Mesendoderm (in vitro differentiated cells): ENCODE measurements around the gene FBXL20.
"Not testable (repeated sequence)": the region's sequence is repeated elsewhere in the genome, so short reads cannot be mapped to it uniquely, and the experiment has no call there.

Experiments used
- DNase-seq: peaks from one replicate; pipeline ENCODE4 v3.0.0; 2013
- H2AK5ac ChIP-seq: 2 replicates; pipeline ENCODE4 v1.6.1; 2013; ENCODE audit warnings: low read length, inconsistent platforms
- H2BK120ac ChIP-seq: 2 replicates; pipeline ENCODE4 v1.6.1; 2013; ENCODE audit warnings: low read depth, mild to moderate bottlenecking, low read length, moderate library complexity, mixed read lengths
- H2BK15ac ChIP-seq: replicated peaks from 2 replicates; pipeline ENCODE4 v1.6.1; 2013; ENCODE audit warnings: low read depth, mild to moderate bottlenecking, moderate library complexity
- H2BK5ac ChIP-seq: 2 replicates; pipeline ENCODE4 v1.6.1; 2013; ENCODE audit warnings: low read length, inconsistent platforms
- H3K18ac ChIP-seq: 2 replicates; pipeline ENCODE4 v1.6.1; 2013; ENCODE audit warnings: mild to moderate bottlenecking, low read length, mixed read lengths
- H3K23ac ChIP-seq: one replicate; pipeline ENCODE4 v1.6.1; 2013; ENCODE audit warnings: low read length
- H3K27ac ChIP-seq: 2 replicates; pipeline ENCODE4 v1.5.1; 2013; ENCODE audit warnings: low read depth, mild to moderate bottlenecking, inconsistent platforms, low read length, moderate library complexity
- H3K27me3 ChIP-seq: 2 replicates; pipeline ENCODE4 v1.6.1; 2013; ENCODE audit warnings: low read length, control low read depth, mild to moderate bottlenecking, inconsistent platforms; ENCODE audit not compliant: insufficient read depth, poor library complexity
- H3K36me3 ChIP-seq: 2 replicates; pipeline ENCODE4 v1.6.1; 2013; ENCODE audit warnings: low read length, inconsistent platforms; ENCODE audit not compliant: control insufficient read depth, insufficient read depth
- H3K4ac ChIP-seq: one replicate; pipeline ENCODE4 v1.6.1; 2013; ENCODE audit warnings: low read depth, mild to moderate bottlenecking, low read length, moderate library complexity
- H3K4me1 ChIP-seq: 2 replicates; pipeline ENCODE4 v1.6.1; 2013; ENCODE audit warnings: low read depth, low read length, inconsistent platforms; ENCODE audit not compliant: control insufficient read depth
- H3K4me2 ChIP-seq: 2 replicates; pipeline ENCODE4 v1.6.1; 2013; ENCODE audit warnings: low read length
- H3K4me3 ChIP-seq: 2 replicates; pipeline ENCODE4 v1.5.1; 2013; ENCODE audit warnings: mild to moderate bottlenecking, low read length
- H3K56ac ChIP-seq: one replicate; pipeline ENCODE4 v1.6.1; 2013; ENCODE audit warnings: low read length
- H3K79me1 ChIP-seq: 2 replicates; pipeline ENCODE4 v1.6.1; 2013; ENCODE audit warnings: low read length, inconsistent platforms
- H3K79me2 ChIP-seq: 2 replicates; pipeline ENCODE4 v1.6.1; 2013; ENCODE audit warnings: mild to moderate bottlenecking, low read length; ENCODE audit not compliant: control insufficient read depth, insufficient read depth
- H3K9ac ChIP-seq: 2 replicates; pipeline ENCODE4 v1.6.1; 2013; ENCODE audit warnings: low read length, inconsistent platforms
- H4K5ac ChIP-seq: one replicate; pipeline ENCODE4 v1.6.1; 2013; ENCODE audit warnings: low read length
- H4K8ac ChIP-seq: one replicate; pipeline ENCODE4 v1.6.1; 2013; ENCODE audit warnings: low read depth, mild to moderate bottlenecking, control low read depth, low read length, moderate library complexity
- WGBS: extraction: QIAGEN DNeasy Blood & Tissue Kit; methylation state at CpG from one replicate; pipeline ENCODE4 v1.1.7; 2013; ENCODE audit warnings: low lambda C conversion rate, missing lambda C conversion rate; ENCODE audit not compliant: insufficient coverage; ENCODE audit errors: extremely low coverage; 5-methylcytosine and 5-hydroxymethylcytosine counted together

The FBXL20 gene

DNA sequence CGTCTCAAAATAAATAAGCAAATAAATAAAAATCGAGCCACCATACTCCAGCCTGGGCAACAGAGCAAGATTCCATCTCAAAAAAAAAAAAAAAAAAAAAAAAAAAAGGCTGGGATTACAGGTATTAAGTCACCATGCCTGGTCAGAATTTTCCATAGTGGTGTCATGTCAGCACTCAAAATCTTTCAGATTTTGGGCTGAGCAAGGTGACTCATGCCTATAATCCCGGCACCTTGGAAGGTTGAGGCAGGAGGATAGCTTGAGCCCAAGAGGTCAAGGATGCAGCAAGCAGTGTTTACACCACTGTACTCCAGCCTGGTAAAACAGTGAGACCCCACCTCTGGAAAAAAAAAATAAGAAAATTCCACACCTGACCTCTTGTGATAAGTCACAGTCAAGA, 52.2 kb downstream of the FBXL20 start:
- H3K23ac ChIP-seq, result no peak overlapping the region
- no peak overlapping the region for H2BK5ac ChIP-seq
- H2BK15ac ChIP-seq, result no peak overlapping the region
- no peaks in the 10 kb centered on the region for H3K79me2 ChIP-seq
- H3K4ac ChIP-seq, result no peak overlapping the region
- no peak overlapping the region for H3K18ac ChIP-seq
- no peak overlapping the region for H4K5ac ChIP-seq
- DNase-seq, result no peak
- no peaks in the 10 kb centered on the region for H3K4me1 ChIP-seq
- H2AK5ac ChIP-seq, result no peak overlapping the region
- H3K27ac ChIP-seq, result no peak overlapping the region
- H3K56ac ChIP-seq, result no peak overlapping the region
- H3K4me3 ChIP-seq, result no peak overlapping the region
- no peak overlapping the region for H3K4me2 ChIP-seq
- no peaks in the 10 kb centered on the region for H3K27me3 ChIP-seq
- H4K8ac ChIP-seq, result no peak overlapping the region
- WGBS, result no CpG with 5 or more reads among the region's 3 CpGs
- no peaks in the 10 kb centered on the region for H3K79me1 ChIP-seq
- no peak overlapping the region for H3K9ac ChIP-seq
- H2BK120ac ChIP-seq, result no peak overlapping the region
- no peaks in the 10 kb centered on the region for H3K36me3 ChIP-seq

DNA sequence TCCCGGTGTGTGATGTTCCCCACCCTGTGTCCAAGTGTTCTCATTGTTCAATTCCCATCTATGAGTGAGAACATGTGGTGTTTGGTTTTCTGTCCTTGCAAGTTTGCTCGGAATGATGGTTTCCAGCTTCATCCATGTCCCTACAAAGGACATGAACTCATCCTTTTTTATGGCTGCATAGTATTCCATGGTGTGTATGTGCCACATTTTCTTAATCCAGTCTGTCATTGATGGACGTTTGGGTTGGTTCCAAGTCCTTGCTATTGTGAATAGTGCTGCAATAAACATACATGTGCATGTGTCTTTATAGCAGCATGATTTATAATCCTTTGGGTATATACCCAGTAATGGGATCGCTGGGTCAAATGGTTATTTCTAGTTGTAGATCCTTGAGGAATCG, 54.6 kb downstream of the FBXL20 start:
- not testable (repeated sequence) for H3K56ac ChIP-seq, DNase-seq, H3K27ac ChIP-seq, H3K9ac ChIP-seq, H3K79me2 ChIP-seq, H3K27me3 ChIP-seq, H3K4me2 ChIP-seq, H2BK5ac ChIP-seq, H3K4me1 ChIP-seq, H3K79me1 ChIP-seq, H3K4ac ChIP-seq, H4K8ac ChIP-seq, H3K18ac ChIP-seq, H2AK5ac ChIP-seq, H2BK120ac ChIP-seq, H2BK15ac ChIP-seq, H4K5ac ChIP-seq, H3K4me3 ChIP-seq, H3K36me3 ChIP-seq, H3K23ac ChIP-seq
- WGBS, result no CpG with 5 or more reads among the region's 5 CpGs

DNA sequence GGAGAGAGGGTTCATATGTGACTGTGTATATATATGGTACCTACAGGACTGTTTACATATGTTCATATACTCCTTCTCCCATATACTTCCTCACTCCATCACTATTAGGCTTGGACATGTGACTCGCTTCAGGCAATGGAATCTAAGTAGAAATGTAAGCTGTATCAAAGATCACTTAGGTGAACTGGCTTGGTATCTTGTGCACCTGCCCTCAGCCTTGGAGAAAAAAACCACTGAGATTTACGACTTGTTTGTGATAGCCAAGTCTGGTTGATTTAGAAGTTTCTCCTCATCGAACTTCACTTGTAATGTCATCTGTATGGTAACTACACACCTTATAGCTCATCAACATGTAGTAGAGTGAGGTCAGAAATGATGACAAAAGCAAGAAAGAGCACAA, 59.9 kb downstream of the FBXL20 start:
- H3K79me1 ChIP-seq, result no peaks in the 10 kb centered on the region

DNA sequence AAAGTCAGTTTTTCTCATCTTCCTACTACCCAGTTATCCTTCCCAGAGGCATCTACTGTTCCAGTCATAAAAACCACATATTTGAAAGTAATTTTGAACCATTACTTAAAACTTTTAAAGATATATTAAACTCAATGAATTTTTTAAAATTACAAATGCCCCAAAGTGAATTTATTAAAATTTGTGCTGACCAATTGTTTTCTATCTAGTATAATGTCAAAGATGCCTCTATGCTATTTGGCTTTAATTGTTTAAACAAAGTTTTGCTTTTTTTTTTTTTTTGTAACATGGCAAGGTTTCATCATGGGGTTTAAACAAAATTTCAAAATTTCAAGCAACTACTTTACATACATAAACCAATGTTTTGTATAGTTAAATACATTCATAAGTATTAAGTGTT, 60.7 kb downstream of the FBXL20 start:
- no peak overlapping the region for H3K18ac ChIP-seq

More for the DNA sequence above, 59.9 kb downstream of the FBXL20 start:
- Histone ChIP-seq H3K36me3 (no peaks in the 10 kb centered on the region), H3K23ac (no peak overlapping the region), H3K18ac (no peak overlapping the region), H3K4ac (no peak overlapping the region), H3K79me2 (no peaks in the 10 kb centered on the region), H3K27ac (no peak overlapping the region), H3K27me3 (peaks cover 2% of the 10 kb centered on the region), H2BK15ac (no peak overlapping the region), H3K9ac (no peak overlapping the region), H4K8ac (no peak overlapping the region), H3K4me2 (no peak overlapping the region), H2BK120ac (no peak overlapping the region), H3K4me1 (no peaks in the 10 kb centered on the region), H2BK5ac (no peak overlapping the region), H3K4me3 (no peak overlapping the region), H3K56ac (no peak overlapping the region), H2AK5ac (no peak overlapping the region), H4K5ac (no peak overlapping the region)
- no CpG with 5 or more reads among the region's 3 CpGs for WGBS
- no peak for DNase-seq

DNA sequence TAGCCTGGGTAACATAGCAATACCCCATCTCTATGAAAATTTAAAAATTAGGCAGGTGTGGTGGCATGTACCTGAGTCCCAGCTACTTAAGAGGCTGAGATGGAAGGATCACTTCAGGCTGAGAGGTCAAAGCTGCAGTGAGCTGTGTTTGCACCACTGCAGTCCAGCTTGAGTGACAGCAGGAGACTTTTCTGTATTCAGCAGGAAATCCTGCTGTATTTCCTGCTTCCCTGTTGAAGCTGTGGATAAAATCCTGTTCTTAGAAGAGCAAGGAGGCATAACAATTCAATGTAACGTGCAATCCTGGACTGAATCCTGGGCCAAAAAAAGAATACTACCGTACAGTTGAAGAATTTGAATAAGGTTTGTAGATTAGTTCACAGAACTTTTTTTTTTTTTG, 62.2 kb downstream of the FBXL20 start:
- no peaks in the 10 kb centered on the region for H3K4me1 ChIP-seq
- no peak overlapping the region for H3K27ac ChIP-seq

More for the DNA sequence above, 60.7 kb downstream of the FBXL20 start:
- DNase-seq, result no peak
- H3K79me1 ChIP-seq, result no peaks in the 10 kb centered on the region
- H3K4me1 ChIP-seq, result no peaks in the 10 kb centered on the region
- H4K5ac ChIP-seq, result no peak overlapping the region
- peaks cover 2% of the 10 kb centered on the region for H3K27me3 ChIP-seq
- H3K79me2 ChIP-seq, result no peaks in the 10 kb centered on the region
- no peak overlapping the region for H3K23ac ChIP-seq
- no peak overlapping the region for H2AK5ac ChIP-seq
- no peak overlapping the region for H3K56ac ChIP-seq
- H2BK15ac ChIP-seq, result no peak overlapping the region
- H3K36me3 ChIP-seq, result no peaks in the 10 kb centered on the region
- no peak overlapping the region for H3K4me3 ChIP-seq
- no peak overlapping the region for H3K4me2 ChIP-seq
- H3K9ac ChIP-seq, result no peak overlapping the region
- H4K8ac ChIP-seq, result no peak overlapping the region
- no peak overlapping the region for H2BK5ac ChIP-seq
- no peak overlapping the region for H3K27ac ChIP-seq
- H3K4ac ChIP-seq, result no peak overlapping the region
- no peak overlapping the region for H2BK120ac ChIP-seq

DNA sequence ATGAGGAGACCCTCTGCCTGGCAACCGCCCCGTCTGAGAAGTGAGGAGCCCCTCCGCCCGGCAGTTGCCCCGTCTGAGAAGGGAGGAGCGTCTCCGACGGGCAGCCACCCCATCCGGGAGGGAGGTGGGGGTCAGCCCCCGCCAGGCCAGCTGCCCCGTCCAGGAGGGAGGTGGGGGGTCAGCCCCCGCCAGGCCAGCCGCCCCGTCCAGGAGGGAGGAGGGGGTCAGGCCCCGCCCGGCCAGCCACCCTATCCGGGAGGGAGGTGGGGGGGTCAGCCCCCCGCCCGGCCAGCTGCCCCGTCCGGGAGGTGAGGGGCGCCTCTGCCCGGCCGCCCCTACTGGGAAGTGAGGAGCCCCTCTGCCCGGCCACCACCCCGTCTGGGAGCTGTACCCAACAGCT, 63.8 kb downstream of the FBXL20 start:
- H3K4ac ChIP-seq, H3K4me3 ChIP-seq, H3K18ac ChIP-seq, H4K8ac ChIP-seq, H3K23ac ChIP-seq, H3K4me1 ChIP-seq, H3K27me3 ChIP-seq, H4K5ac ChIP-seq, H2BK5ac ChIP-seq, DNase-seq, H2BK15ac ChIP-seq, H3K36me3 ChIP-seq, H3K56ac ChIP-seq, H3K4me2 ChIP-seq, H3K79me2 ChIP-seq, H3K9ac ChIP-seq, H2BK120ac ChIP-seq, H3K27ac ChIP-seq, H2AK5ac ChIP-seq, H3K79me1 ChIP-seq: not testable (repeated sequence)
- no CpG with 5 or more reads among the region's 26 CpGs for WGBS

More for the DNA sequence above, 62.2 kb downstream of the FBXL20 start:
- Histone ChIP-seq H3K36me3 (no peaks in the 10 kb centered on the region), H3K56ac (no peak overlapping the region), H3K4me2 (no peak overlapping the region), H4K8ac (no peak overlapping the region), H2BK120ac (no peak overlapping the region), H3K9ac (no peak overlapping the region), H4K5ac (no peak overlapping the region), H2AK5ac (no peak overlapping the region), H3K4ac (no peak overlapping the region), H3K27me3 (peaks cover 2% of the 10 kb centered on the region), H3K23ac (no peak overlapping the region), H2BK5ac (no peak overlapping the region), H2BK15ac (no peak overlapping the region), H3K4me3 (no peak overlapping the region), H3K79me2 (no peaks in the 10 kb centered on the region), H3K79me1 (no peaks in the 10 kb centered on the region), H3K18ac (no peak overlapping the region)
- no peak for DNase-seq
- WGBS, result no CpG with 5 or more reads among the region's 2 CpGs
